D721Med (cell line): Measurements from ENCODE around the gene ZIC3.
"Not testable (repeated sequence)": the region's sequence is repeated elsewhere in the genome, so short reads cannot be mapped to it uniquely, and the experiment has no call there.

ENCODE experiments used
- DNase-seq: peaks from one replicate; pipeline ENCODE4 v3.0.0; 2011; ENCODE audit warnings: low spot score; ENCODE audit not compliant: insufficient read length
- FAIRE-seq: peaks from 2 replicates; lab custom pipeline; 2011; peaks lifted over from hg19 to GRCh38; lab: Jason Lieb, UNC
- CTCF ChIP-seq: IDR thresholded peaks from 2 replicates; pipeline ENCODE4 v1.5.1; 2012; ENCODE audit warnings: mild to moderate bottlenecking, control low read depth; ENCODE audit not compliant: insufficient read depth; ENCODE audit errors: missing control alignments

Gene ZIC3

GRCh38 chrX:137549851-137550664, 15.9 kb upstream of the ZIC3 start:
- FAIRE-seq, result no peak
- DNase-seq, result no peak
- no peak for TF ChIP-seq CTCF

- no peak for FAIRE-seq
- TF ChIP-seq CTCF, result no peak
- DNase-seq, result no peak
Measured at GRCh38 chrX:137550665-137551261, 15.2 kb upstream of the ZIC3 start.

- DNase-seq, FAIRE-seq: not testable (repeated sequence)
Measured at GRCh38 chrX:137552098-137552497, 13.8 kb upstream of the ZIC3 start.

- DNase-seq, result no peak
- no peak for FAIRE-seq
- TF ChIP-seq CTCF, result no peak
Measured at GRCh38 chrX:137562096-137562495, 3.8 kb upstream of the ZIC3 start.

GRCh38 chrX:137563681-137564651, 2.0 kb upstream of the ZIC3 start:
- FAIRE-seq (no peak), DNase-seq (no peak)
- TF ChIP-seq CTCF, result no peak

GRCh38 chrX:137565318-137565904, 516 bp upstream of the ZIC3 start:
- no peak for FAIRE-seq

More at GRCh38 chrX:137565318-137565904, 516 bp upstream of the ZIC3 start:
- no peak for TF ChIP-seq CTCF
- DNase-seq, result no peak
